ENCODE results near the gene TENM4.

TENM4 gene

DNA sequence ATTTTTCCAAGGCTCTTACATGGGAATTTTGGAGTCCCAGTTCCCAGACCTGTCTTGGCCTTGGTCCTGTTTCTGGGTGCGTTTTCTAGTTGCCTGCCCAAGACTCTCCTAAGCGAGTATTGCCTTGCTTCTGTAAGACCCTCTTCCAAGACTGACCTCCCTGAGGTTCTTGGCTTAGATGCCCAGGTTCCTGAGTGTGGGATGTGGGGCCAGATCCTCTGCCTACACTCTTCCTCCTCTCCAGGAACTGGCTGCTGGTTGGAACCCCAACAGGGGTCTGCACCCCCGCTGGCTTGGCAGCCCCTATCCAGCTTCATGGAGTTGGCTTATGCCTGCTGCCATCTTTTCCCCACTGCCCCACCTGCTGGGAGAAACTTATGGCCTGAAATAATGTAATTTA, 429.5 kb downstream of the TENM4 start:
- TF ChIP-seq TCF12 (IDR thresholded peaks at IDR 0.05; ENCODE audit: low read depth) = no peak
- TF ChIP-seq FOXM1 (IDR thresholded peaks at IDR 0.05; ENCODE audit: borderline replicate concordance, low read depth) = no peak
- TF ChIP-seq CEBPB (IDR thresholded peaks at IDR 0.05) = no peak
- TF ChIP-seq NFIC (IDR thresholded peaks at IDR 0.05) = no peak
- TF ChIP-seq TEAD4 (IDR thresholded peaks at IDR 0.05) = no peak
- TF ChIP-seq, protein P1, sequence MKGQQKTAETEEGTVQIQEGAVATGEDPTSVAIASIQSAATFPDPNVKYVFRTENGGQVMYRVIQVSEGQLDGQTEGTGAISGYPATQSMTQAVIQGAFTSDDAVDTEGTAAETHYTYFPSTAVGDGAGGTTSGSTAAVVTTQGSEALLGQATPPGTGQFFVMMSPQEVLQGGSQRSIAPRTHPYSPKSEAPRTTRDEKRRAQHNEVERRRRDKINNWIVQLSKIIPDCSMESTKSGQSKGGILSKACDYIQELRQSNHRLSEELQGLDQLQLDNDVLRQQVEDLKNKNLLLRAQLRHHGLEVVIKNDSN (IDR thresholded peaks at IDR 0.05) = no peak
- no peak for TF ChIP-seq EGR1 (IDR thresholded peaks at IDR 0.05)
- no peak for TF ChIP-seq YY1 (IDR thresholded peaks at IDR 0.05; ENCODE audit: low read depth)
- TF ChIP-seq RAD21 (IDR thresholded peaks at IDR 0.05; ENCODE audit: low read depth) = no peak
- TF ChIP-seq EP300 (IDR thresholded peaks at IDR 0.05; ENCODE audit: borderline replicate concordance) = no peak
- no peak for TF ChIP-seq ZBTB7A (IDR thresholded peaks at IDR 0.05; ENCODE audit: low read depth)
- TF ChIP-seq, protein P2, sequence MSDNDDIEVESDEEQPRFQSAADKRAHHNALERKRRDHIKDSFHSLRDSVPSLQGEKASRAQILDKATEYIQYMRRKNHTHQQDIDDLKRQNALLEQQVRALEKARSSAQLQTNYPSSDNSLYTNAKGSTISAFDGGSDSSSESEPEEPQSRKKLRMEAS (IDR thresholded peaks at IDR 0.05) = no peak
- no peak for TF ChIP-seq TAF1 (IDR thresholded peaks at IDR 0.05; ENCODE audit: low read depth)
- no peak for TF ChIP-seq CREB1 (IDR thresholded peaks at IDR 0.05; ENCODE audit: low read depth)
- TF ChIP-seq, protein P3, sequence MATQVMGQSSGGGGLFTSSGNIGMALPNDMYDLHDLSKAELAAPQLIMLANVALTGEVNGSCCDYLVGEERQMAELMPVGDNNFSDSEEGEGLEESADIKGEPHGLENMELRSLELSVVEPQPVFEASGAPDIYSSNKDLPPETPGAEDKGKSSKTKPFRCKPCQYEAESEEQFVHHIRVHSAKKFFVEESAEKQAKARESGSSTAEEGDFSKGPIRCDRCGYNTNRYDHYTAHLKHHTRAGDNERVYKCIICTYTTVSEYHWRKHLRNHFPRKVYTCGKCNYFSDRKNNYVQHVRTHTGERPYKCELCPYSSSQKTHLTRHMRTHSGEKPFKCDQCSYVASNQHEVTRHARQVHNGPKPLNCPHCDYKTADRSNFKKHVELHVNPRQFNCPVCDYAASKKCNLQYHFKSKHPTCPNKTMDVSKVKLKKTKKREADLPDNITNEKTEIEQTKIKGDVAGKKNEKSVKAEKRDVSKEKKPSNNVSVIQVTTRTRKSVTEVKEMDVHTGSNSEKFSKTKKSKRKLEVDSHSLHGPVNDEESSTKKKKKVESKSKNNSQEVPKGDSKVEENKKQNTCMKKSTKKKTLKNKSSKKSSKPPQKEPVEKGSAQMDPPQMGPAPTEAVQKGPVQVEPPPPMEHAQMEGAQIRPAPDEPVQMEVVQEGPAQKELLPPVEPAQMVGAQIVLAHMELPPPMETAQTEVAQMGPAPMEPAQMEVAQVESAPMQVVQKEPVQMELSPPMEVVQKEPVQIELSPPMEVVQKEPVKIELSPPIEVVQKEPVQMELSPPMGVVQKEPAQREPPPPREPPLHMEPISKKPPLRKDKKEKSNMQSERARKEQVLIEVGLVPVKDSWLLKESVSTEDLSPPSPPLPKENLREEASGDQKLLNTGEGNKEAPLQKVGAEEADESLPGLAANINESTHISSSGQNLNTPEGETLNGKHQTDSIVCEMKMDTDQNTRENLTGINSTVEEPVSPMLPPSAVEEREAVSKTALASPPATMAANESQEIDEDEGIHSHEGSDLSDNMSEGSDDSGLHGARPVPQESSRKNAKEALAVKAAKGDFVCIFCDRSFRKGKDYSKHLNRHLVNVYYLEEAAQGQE (IDR thresholded peaks at IDR 0.05; ENCODE audit: low read depth) = no peak

DNA sequence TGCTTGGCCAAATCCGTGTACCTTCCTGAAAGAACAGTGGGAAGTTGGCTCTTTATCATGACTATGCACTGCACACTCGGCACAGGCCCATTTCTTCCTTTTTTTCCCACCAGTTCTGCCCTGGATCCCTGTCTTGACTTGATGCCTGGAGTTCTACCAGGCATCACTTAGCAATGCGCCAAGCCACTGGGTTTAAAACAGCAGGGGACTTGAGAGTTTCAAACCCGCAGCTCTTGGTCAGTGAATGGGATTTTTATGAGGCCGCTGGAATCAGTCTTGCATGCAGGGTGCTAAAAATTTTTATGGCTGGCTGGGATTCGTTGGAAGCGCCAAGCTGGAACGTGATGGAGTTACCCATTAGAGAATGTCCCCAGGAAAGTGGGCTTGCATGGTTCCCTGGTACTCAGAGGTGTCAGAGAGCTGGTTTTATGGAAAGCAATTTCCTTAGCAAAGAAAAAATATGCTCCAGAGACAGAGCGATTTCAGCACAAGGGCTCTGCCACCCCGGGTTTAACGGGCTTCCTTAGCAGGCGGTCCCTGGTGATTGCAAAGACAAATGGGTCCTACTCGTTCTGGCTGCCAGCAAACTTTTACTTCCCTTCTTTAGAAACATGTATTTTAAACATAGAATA, 432.9 kb downstream of the TENM4 start:
- no peak for TF ChIP-seq FOXM1 (IDR thresholded peaks at IDR 0.05; ENCODE audit: borderline replicate concordance, low read depth)
- no peak for TF ChIP-seq TAF1 (IDR thresholded peaks at IDR 0.05; ENCODE audit: low read depth)
- TF ChIP-seq CREB1 (IDR thresholded peaks at IDR 0.05; ENCODE audit: low read depth) = no peak
- TF ChIP-seq TEAD4 (IDR thresholded peaks at IDR 0.05) = no peak
- TF ChIP-seq ZBTB7A (IDR thresholded peaks at IDR 0.05; ENCODE audit: low read depth) = no peak

DNA sequence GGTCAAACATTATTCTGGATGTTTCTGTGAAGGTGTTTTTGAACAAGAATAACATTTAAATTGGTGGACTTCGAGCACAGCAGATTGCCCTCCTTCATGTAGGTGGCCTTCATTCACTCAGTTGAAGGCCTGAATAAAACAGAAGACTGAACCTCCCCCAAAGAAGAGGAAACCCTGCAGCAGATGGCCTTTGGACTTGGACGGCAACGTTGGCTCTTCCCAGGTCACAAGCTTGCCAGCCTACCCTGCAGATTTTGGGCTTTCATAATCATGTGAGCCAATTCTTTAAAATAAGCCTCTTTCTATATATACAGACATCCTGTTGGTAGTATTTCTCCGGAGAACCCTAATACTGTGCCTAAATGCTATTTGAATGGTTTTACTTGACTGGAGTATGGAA, 434.0 kb downstream of the TENM4 start:
- TF ChIP-seq FOXM1 (IDR thresholded peaks at IDR 0.05; ENCODE audit: borderline replicate concordance, low read depth) (no peak), TCF12 (IDR thresholded peaks at IDR 0.05; ENCODE audit: low read depth) (no peak), EGR1 (IDR thresholded peaks at IDR 0.05) (no peak), CEBPB (IDR thresholded peaks at IDR 0.05) (no peak), EP300 (IDR thresholded peaks at IDR 0.05; ENCODE audit: borderline replicate concordance) (no peak), ZBTB7A (IDR thresholded peaks at IDR 0.05; ENCODE audit: low read depth) (no peak), CREB1 (IDR thresholded peaks at IDR 0.05; ENCODE audit: low read depth) (no peak), TAF1 (IDR thresholded peaks at IDR 0.05; ENCODE audit: low read depth) (no peak), TEAD4 (IDR thresholded peaks at IDR 0.05) (no peak), NFIC (IDR thresholded peaks at IDR 0.05) (no peak), RAD21 (IDR thresholded peaks at IDR 0.05; ENCODE audit: low read depth) (no peak), YY1 (IDR thresholded peaks at IDR 0.05; ENCODE audit: low read depth) (no peak)
- TF ChIP-seq, protein P1 (IDR thresholded peaks at IDR 0.05) = no peak
- TF ChIP-seq, protein P2 (IDR thresholded peaks at IDR 0.05) = no peak
- TF ChIP-seq, protein P3 (IDR thresholded peaks at IDR 0.05; ENCODE audit: low read depth) = no peak

DNA sequence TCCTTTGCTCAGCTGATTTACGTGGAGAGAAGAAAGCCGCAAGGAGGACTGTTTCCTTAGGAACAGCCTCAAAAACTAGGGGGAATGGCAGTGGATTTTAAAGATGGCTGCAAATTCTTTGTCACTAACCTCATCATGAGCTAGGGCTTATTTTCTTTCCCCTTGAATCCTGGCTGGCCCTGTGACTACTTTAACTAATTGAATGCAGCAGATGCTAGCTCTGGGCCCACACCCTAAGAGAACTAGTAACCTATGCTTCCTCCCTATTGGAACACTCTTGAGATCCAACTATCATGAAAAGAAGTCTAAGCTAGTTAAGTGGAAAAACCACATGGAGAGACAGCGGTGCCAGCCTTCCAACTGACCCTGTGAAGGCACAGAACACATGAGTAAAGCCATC, 444.8 kb downstream of the TENM4 start:
- TF ChIP-seq EP300 (IDR thresholded peaks at IDR 0.05; ENCODE audit: borderline replicate concordance) (no peak), CEBPB (IDR thresholded peaks at IDR 0.05) (no peak), TEAD4 (IDR thresholded peaks at IDR 0.05) (no peak), YY1 (IDR thresholded peaks at IDR 0.05; ENCODE audit: low read depth) (no peak), TAF1 (IDR thresholded peaks at IDR 0.05; ENCODE audit: low read depth) (no peak), EGR1 (IDR thresholded peaks at IDR 0.05) (no peak), NFIC (IDR thresholded peaks at IDR 0.05) (no peak), CREB1 (IDR thresholded peaks at IDR 0.05; ENCODE audit: low read depth) (no peak), TCF12 (IDR thresholded peaks at IDR 0.05; ENCODE audit: low read depth) (no peak), ZBTB7A (IDR thresholded peaks at IDR 0.05; ENCODE audit: low read depth) (no peak), RAD21 (IDR thresholded peaks at IDR 0.05; ENCODE audit: low read depth) (no peak), FOXM1 (IDR thresholded peaks at IDR 0.05; ENCODE audit: borderline replicate concordance, low read depth) (no peak)
- TF ChIP-seq, protein P1 (IDR thresholded peaks at IDR 0.05) = no peak
- TF ChIP-seq, protein P2 (IDR thresholded peaks at IDR 0.05) = no peak
- TF ChIP-seq, protein P3 (IDR thresholded peaks at IDR 0.05; ENCODE audit: low read depth) = no peak

Data from Ishikawa (cell line).